Fibroblast of skin of right biceps (primary cell): Measurements from ENCODE around the gene DGKA.

Source experiments
- DNase-seq: peaks from one replicate; pipeline ENCODE4 v3.0.0-alpha.2; 2013

The DGKA gene

DNA sequence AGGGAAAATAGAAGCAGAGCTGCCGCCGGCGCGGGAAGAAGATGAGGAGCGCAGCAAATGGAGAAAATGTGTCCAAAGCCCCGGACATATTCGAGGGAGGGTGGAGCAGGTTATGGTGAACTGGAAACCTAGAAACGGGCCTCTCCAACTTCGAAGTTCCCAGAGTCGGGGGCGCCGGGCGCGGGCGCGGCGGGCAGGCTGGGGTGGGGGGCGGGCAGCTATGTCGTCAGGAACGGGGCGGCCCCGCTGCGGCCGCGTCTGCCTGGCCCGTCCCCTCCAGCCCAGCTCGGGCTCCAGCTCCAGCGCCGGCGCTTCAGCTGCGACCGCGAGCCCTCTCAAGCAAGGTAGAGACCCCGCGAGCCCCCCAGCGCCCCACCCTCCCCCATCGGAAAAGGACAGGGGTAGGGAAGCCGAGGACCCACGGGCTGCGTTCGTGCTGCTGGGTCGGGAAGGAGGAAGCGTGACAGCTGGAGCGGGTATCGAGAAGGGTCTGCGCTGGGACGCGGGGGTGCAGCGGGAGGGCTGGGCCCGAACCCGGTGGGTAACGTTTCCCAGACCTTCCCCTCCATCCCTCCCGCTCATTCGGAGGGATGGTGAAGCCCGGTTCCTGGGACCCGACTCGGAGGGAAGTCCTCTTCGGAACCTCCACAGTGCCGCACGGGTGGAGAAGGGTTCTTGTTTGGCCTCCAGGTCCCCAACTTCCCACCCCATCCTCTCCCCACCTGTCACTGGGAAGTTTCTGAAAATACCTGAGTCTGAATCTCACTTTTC lies 1.0 kb downstream of the DGKA start:
- DNase-seq: peak; percentile 50

DNA sequence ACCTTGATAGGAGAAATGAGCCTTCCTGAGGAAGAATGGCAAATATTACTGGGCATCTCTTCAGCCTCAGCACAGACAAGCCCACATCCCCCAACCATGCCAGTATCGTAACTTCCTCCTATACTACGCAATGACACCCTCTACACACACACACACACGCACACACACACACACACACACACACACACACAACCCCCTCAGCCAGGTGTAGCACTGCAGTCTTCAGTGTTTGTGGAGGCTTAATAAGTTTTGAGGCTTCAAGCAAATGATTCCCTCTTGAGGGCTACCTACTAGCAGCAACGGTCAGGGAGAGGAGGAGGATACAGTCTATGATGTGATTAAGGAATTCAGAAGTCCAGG lies 1.6 kb downstream of the DGKA start:
- peak; percentile 43 for DNase-seq

DNA sequence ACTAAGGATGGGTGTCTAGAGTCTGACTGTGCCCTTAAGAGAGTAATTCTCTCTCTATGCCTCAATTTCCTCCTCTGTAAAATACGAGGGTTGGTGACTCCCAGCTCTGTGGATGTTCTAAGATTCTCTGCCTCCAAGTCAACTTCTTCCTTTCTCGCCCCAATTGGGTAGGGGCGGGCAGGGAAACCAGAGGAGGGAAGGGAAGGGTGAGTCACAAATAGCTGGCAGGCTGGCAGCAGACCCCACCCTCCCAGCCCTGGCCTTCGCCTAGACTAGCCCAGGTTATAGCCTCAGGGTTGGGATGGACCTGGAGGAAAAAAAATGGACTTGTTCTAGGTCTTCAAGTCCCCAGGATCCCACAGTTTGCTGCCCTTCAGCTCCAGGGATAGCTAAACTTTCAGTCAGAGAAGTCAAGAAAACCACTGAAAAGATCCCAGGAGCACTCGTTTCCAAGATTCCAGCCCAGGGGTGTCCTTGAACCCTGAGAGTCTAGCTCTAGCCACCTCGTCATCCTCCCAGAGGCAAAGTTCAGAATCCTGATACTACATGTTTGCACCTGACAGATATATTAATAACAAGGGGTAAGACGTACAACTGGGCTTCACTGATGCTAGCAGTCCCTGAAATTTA lies 2.3 kb downstream of the DGKA start:
- DNase-seq: peak; percentile 31

DNA sequence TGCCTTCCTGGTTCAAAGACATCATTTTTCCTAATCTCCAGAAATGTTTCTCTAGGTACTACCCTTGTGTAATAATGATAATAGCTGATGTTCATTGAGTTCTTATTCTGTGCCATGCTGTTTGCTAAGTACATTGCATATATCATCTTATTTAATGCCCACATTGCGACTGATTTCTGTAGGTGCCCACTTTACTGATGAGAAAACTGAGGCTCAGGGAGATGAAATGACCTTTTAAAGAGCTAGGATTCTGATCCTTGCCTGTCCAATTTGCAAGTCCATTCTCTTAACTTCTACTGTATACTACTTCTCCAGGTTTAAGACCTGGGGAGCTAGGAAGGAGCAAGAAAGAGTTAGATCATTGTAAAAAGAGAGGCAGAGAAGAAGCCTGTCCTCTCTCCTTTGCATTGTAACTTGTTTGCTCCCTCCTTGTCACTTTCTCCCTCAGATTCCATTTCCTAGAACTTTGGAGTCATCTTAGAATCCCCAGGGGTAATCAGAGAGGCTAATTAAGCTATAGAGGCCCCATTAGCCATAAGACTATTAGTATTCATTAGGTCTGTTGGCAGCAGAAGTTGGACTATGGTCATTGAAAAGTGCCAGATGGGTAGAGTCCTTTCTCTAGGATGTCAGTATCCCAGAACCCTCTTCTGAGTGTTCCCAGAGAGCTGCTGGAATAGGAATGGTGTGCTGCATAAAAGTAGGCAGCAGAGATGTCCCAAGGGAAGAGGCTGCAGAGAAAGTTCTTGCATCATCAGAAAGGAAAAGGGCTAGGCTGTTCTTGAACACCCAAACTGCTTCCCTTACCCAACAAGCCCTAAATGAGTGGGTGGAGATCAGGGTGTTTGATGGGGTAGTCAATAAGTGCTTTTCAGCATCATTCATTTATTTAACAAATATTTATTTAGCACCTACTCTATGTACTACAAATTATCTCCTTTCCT lies 3.1 kb downstream of the DGKA start:
- peak; percentile 28 for DNase-seq

DNA sequence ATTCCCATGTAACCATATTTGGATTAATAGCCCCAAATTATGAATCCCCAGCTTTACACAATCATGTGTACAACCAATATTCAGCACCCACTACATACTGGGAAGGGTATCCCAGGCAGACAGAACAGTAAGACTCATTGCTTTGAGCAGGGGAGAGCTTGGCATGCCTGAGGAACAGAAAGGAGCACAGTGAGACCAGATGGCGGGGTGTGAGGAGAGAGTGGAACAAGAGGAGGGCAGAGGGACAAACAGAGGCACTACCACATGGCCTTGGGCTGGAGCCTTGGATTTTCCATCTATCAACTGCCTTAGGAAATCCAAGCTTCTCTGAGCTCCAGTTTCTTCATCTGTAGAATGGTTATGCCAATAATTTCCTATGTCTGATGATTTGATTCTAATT lies 3.8 kb downstream of the DGKA start:
- no peak for DNase-seq

DNA sequence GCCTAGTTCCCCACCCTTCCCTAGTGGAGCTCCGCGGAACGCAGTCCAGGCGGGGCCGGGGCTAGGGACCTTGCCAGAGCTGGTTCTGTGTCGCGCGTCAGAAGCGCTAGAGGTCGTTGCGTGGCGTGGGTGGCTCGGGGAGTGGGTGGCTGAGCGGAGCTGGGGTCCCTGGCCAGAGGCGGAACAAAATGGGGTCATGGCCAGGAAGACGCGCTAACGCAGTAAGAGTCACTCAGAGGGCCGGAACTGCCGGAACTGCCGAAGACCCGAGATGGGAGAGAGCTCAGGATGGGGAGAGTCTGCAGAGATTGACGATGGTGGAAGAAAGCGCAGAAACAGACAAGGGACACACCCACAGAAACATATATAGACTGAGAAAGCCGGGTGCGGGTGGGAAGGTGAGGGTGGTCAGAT lies 4.8 kb downstream of the DGKA start:
- no peak for DNase-seq

DNA sequence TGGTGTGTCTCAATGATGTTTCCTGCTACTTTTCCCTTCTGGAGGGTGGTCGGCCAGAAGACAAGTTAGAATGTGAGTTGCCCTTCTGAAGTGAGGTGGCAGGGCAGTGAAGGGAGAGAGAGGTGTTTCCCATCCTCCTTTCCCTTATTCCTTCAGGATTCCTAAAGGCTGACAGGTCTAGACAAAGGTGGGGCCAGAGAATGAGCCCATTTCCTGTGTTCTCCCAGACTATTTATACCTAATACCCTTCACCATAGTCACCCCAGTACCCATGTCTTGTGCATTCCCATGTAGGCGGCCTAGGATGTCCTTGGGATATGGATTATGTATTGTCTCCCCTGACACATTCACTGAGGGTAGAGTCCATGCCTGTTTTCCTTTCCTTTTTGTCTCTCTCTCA lies 7.0 kb downstream of the DGKA start:
- peak; percentile 28 for DNase-seq

DNA sequence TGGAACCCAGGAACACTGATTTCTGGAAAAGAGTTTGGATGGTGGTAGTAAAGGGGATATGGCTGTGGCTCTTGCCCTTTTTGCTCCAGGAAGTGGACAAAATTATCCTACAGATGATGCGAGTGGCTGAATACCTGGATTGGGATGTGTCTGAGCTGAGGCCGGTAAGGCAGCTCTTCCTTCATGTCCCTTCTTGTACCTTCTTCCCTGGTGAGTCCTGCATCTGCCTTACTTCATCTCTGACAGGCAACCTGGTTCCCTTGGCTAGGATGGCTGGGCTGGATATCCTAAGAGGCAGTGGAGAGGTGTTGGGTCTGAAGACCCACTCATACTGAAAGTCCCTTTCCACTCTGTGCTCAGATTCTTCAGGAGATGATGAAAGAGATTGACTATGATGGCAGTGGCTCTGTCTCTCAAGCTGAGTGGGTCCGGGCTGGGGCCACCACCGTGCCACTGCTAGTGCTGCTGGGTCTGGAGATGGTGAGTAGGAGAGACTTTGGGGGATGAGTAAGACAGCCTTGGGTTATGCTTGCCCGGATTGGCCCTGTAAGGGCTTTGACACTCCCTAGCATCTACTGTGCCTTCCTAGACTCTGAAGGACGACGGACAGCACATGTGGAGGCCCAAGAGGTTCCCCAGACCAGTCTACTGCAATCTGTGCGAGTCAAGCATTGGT lies 8.0 kb downstream of the DGKA start:
- no peak for DNase-seq

DNA sequence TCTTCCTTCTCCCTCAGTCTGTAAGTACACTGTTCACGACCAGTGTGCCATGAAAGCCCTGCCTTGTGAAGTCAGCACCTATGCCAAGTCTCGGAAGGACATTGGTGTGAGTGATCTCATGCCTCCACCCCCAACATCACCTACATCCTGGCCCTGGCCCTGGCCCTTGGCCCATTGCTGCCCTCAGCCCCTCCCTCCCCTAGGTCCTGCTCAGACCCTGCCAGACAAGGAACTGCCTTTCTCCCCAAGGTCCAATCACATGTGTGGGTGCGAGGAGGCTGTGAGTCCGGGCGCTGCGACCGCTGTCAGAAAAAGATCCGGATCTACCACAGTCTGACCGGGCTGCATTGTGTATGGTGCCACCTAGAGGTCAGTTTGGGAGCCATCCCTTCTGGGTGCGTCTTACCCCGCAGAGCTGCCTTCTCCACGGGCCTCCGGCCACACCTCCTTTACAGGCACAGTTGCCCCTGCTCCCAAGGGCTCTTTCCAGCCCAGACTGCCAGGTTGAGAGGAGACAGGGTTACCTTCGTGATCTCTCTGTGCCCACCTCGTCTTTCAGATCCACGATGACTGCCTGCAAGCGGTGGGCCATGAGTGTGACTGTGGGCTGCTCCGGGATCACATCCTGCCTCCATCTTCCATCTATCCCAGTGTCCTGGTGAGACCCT lies 9.2 kb downstream of the DGKA start:
- peak; percentile 80 for DNase-seq

DNA sequence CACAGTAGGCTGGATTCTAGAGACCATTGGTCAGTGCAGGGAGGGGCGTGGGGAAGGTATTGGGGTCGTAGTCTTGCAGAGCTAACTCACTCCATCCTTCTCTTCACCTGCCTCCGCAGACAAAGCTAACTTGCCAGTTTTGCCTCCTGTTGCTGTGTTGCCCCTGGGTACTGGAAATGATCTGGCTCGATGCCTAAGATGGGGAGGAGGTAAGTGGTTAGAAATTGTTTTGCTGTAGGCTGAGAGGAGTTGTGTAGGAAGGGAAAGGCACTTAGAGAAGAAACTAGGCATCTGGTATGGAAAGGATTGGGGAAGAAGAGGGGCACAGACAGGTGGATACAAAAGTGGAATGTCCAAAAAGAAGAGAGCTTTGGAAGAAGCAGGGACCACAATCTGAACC lies 11.1 kb downstream of the DGKA start:
- no peak for DNase-seq

DNA sequence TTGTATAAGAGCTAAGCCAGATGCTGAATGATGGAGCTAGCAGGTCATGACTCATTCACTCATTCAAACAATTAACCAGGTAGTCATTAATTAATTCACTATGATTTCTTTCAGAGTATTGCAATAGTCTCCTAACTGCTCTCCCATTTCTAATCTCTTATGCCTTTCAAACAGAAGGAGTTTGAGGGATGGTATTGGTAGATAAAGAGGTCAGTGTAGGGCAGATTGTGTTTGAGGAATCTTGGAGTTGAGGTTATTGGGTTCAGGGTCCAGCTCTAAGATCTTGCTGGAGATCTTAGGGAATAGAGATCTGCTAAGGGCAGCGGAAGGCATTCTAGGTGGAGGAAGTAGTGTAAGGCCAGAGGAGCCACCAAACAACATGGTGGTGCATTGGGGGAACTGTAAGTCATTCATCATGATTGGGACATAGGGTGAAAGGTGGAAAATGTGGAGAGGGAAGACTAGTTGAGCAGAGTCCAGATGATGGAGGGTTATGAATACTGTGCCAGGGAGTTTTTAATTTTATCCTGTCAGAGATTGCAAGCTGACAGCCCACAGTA lies 11.7 kb downstream of the DGKA start:
- DNase-seq: no peak

DNA sequence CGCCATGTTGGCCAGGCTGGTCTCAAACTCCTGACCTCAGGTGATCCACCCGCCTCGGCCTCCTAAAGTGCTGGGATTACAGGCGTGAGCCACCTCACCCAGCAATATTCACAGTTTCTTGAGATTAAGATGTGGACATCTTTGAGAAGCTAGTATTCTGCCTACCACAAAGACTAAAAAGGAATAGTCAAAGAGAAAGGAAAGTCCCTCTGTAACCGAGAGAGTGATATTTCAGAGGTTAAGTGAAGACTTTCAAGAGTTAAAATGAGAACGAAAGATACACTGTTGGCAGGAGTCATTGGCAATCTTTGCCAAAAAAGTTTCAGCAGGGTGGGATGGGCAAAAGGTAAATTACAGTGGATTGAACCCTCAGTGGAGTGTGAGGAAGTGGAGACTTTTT lies 15.6 kb downstream of the DGKA start:
- DNase-seq: no peak

DNA sequence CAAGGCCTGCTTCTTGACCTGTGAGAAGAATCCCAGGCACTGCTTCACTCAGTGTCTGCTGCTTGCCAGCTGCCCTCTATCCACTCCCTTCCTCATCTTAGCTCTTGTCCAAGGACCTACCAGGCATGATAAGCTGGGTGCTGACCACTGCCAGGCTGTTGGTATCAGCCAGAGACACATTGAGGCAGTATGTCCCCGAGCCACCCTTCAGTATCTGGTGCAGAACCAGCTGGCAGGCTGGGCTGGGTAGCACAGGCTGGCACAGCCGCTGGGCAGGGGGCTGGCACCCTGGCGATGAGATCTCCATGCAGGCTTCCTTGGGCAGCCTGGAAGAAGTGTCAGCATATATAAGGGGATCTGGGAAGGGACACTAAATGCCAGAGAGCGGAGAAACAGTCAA lies 24.4 kb downstream of the DGKA start:
- no peak for DNase-seq

DNA sequence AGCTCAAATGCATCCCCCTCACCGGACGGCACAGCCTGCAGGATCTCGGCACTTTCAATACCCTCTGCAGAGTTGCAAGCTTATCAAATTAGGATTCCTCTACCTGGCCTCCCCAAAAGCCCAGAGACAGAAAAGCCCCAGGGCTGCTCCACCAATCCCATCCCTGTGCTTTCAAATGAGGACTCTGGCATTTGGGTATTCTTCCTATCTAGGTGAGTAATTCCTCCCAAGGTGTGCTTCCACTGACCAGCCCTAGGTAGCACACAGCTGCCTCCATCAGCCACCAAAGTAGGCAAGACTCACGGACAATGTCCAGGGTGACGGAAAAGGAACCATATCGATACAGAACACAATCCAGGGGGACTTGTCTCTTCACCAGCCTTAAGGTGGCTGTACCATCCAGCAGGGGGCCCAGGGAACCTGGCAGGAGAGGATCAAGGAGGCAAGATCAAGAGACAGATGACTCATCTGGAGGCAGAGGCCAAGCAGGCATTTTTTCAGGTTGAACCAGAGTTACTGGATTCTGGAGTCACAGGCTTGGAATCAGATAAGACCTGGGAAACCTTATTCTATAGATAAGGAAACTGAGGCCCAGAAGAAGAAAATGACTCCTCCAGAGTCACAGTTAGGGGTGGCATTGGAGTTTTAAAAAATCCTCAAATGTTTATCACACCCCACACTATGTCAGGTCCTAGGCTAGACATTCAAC lies 25.0 kb downstream of the DGKA start:
- peak; percentile 62 for DNase-seq

DNA sequence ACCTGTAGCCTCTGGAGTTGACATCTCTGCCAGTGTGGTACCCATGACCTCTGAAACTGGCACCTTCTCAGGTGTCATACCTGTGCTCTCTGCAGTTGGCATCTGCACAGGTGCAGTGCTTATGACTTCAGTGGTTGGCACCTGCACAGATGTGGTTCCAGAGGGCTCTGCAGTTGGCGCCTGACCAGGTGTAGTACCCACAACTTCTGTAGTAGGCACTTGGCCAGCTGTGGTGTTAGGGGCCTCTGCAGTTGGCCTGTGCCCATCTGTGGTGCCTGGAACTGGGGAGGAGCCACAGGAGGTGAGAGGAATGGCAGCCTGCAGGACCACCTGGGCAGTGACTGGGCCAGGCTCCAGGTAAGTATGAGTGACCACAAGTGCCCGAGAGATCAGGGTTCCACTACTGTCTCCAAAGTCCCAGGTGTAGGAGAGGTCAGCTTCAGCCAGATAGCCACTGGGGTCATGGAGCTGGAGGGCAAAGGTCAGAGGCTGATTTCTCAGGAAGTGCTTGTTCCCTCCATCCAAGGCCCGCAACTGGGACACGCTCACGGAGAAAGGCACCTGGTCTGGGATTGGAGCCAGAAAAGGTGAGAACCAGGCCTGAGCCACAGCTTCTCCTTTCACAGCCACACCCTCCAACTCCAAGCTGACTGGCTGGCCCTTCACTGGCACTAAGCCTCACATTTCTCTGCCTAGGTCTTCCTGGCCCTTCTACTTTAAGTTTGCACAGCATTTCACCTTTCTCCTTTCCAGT lies 26.3 kb downstream of the DGKA start:
- DNase-seq: no peak

DNA sequence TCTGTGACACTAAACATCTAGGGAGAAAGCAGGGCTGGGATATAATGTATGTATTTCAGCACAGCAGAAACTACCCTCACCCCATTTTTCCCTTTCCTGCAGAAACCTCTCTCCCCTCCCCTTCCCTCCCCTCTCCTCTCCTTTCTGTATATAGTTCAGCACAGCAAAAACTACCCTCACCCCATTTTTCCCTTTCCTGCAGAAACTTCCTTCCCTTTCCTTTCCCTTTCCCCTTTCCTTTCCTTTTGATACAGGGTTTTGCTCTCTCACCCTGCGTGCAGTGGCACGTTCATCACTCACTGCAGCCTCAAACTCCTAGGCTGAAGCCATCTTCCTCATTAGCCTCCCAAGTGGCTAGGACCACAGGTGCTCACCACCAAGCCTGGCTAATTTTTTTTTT lies 32.8 kb downstream of the DGKA start:
- DNase-seq: no peak

DNA sequence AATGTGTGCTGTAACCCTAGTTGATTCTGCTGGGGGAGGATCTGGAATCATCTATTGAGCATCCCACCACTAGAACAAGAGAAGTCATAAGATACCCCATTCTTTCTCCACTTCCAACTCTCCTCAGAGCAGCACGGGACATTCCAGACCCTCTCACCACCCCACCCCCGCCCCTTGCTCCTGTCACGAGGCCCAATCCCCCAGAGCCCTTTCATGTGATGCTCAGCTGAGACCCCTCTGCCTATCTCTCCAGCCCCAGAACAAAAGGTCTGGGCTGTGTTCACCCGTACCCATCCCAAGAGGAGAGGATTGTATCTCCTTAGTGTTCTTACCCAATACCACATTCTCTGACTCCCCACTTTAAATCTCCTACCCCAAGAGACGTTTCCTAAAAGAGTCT lies 34.3 kb downstream of the DGKA start:
- DNase-seq: no peak

DNA sequence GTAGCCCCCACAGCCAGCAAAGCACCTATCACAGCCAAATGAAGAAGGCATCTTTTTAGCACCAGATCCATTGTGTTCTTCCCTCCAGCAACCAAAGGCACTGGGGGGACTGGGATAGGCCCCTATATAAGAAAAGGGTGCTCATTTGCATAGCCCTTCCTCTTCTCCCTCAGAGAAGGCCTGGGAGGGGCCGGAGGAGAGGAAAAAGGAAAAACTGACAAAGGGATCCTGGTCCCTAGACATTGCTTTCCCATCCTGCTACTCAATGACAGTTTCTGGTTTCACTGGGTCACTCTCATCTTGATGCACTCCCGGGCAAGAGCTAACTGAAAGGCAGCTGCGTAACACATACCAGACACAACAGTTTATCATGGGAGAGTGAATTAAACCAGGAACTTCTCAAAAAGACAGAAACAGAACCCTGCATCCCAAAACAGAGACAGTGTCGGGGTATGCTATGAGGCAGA lies 35.0 kb downstream of the DGKA start, which contains the start of gene PMEL:
TSS of gene PMEL (minus strand) at position 102 of the 467 bp plus-strand sequence. CDS start at position 71, 31 bp downstream.
- DNase-seq: peak; percentile 6

DNA sequence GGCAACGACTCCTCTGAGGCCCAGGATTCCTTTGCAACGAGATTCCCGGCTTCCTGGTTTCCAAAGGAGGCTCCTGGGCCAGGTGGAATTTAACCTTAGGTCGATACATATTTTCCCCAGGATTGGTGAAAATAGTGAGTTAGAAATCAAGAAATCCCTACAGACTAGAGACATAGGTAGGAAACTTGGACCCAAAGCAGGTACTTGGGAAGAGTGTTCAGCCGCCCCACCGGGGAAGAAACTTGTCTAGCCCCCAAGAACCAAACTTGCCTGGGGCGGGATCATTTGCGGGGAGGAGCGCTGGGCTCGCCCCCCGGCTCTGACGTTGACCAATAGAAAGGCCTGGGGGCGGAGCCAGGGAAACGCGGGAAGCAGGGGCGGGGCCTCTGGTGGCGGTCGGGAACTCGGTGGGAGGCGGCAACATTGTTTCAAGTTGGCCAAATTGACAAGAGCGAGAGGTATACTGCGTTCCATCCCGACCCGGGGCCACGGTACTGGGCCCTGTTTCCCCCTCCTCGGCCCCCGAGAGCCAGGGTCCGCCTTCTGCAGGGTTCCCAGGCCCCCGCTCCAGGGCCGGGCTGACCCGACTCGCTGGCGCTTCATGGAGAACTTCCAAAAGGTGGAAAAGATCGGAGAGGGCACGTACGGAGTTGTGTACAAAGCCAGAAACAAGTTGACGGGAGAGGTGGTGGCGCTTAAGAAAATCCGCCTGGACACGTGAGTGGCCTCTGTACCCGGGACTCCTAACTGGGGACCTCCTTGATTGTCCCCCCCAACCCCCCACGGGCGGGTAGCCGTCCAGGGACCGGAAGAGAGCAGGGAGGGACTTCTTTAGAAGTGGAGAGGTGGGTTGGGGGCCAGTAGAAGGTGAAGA lies 35.7 kb downstream of the DGKA start, which contains the start of gene CDK2:
TSS of gene CDK2 (plus strand) at position 423 of the 874 bp plus-strand sequence. CDS start at position 602, 179 bp downstream.
- DNase-seq: peak; percentile 82
